ENCODE results near the gene PKIB.

- TF ChIP-seq POLR2A (IDR thresholded peaks at IDR 0.05): no peak
- no peak for TF ChIP-seq CTCF (IDR thresholded peaks at IDR 0.05)
Observed at GRCh38 chr6:122649701-122650100, 39.5 kb downstream of the PKIB start.

Data from Peyer's patch (tissue), 4 donors.